CD4-positive, alpha-beta T cell (primary cell): ENCODE measurements around the gene ZBTB7A. TPM values are rescaled to one million over a fixed set of nuclear protein-coding genes. Genes with fewer than 3 reads are reported as not detected.
A peak's percentile ranks its signal among the peaks of the same experiment; 100 is the strongest.

Experiments
- ATAC-seq: fragments of 200-7000 bp; cut with Tn5 transposase; one replicate; pipeline ENCODE4 v1.10.0; 2022; ENCODE audit warnings: mild to moderate bottlenecking; ENCODE audit not compliant: poor library complexity
- CTCF ChIA-PET: fragments of 350-600 bp; sonication (Branson Sonifier 250); formaldehyde crosslinking; loops from one replicate; lab custom pipeline; 2021; ENCODE audit warnings: antibody characterized with exemption, inconsistent platforms; lab: Charles Lee
- POLR2A ChIA-PET: fragments of 350-600 bp; sonication (Branson Sonifier 250); formaldehyde crosslinking; loops from one replicate; lab custom pipeline; 2021; ENCODE audit warnings: antibody characterized with exemption, inconsistent platforms; lab: Charles Lee
- DNase-seq, 14 experiments: peaks; one replicate each; pipeline ENCODE4 v3.0.0-alpha.2; 2013 to 2020; ENCODE audit warnings: mixed read lengths in 2 of 14
- H3K27ac ChIP-seq, 2 donors: one replicate each; pipeline versions ENCODE4 v1.5.1 to v1.7.0; 2013; ENCODE audit warnings: low read length in 2 of 2, low read depth in 1 of 2, mild to moderate bottlenecking in 1 of 2
- H3K27me3 ChIP-seq, 2 experiments: 1 replicate in 1 of 2; 2 replicates in 1 of 2; pipeline versions ENCODE4 v1.6.1 to v1.7.0; 2013; ENCODE audit warnings: low read length in 2 of 2, control low read depth in 1 of 2, mild to moderate bottlenecking in 1 of 2, moderate library complexity in 1 of 2; ENCODE audit not compliant: insufficient read depth in 2 of 2, control insufficient read depth in 1 of 2
- H3K36me3 ChIP-seq: one replicate; pipeline ENCODE4 v1.6.1; 2013; ENCODE audit warnings: low read length, control low read depth; ENCODE audit not compliant: insufficient read depth
- H3K4me1 ChIP-seq: one replicate; pipeline ENCODE4 v1.6.1; 2013; ENCODE audit warnings: low read length, control low read depth; ENCODE audit not compliant: insufficient read depth
- H3K4me3 ChIP-seq: one replicate; pipeline ENCODE4 v1.5.1; 2013; ENCODE audit warnings: mild to moderate bottlenecking, low read length, moderate library complexity
- H3K9me3 ChIP-seq, 2 experiments: 1 replicate in 1 of 2; 2 replicates in 1 of 2; pipeline versions ENCODE4 v1.6.1 to v1.7.0; 2013; ENCODE audit warnings: low read length in 2 of 2, mild to moderate bottlenecking in 2 of 2, control low read depth in 1 of 2, moderate library complexity in 1 of 2; ENCODE audit not compliant: control insufficient read depth in 1 of 2, insufficient read depth in 1 of 2
- H3K27ac Mint-ChIP-seq: one replicate; pipeline ENCODE4 v1.8.0; 2020; ENCODE audit warnings: mixed read lengths
- H3K27me3 Mint-ChIP-seq: one replicate; pipeline ENCODE4 v1.8.0; 2021; ENCODE audit warnings: mixed read lengths
- H3K36me3 Mint-ChIP-seq: one replicate; pipeline ENCODE4 v1.8.0; 2021; ENCODE audit warnings: low read depth, mixed read lengths
- H3K4me1 Mint-ChIP-seq: one replicate; pipeline ENCODE4 v1.8.0; 2021; ENCODE audit warnings: low read depth, mixed read lengths
- H3K4me3 Mint-ChIP-seq: one replicate; pipeline ENCODE4 v1.8.0; 2020; ENCODE audit warnings: mild to moderate bottlenecking, mixed read lengths
- H3K9me3 Mint-ChIP-seq: one replicate; pipeline ENCODE4 v1.8.0; 2020; ENCODE audit warnings: mixed read lengths
- CTCF ChIP-seq: fragments of 200-600 bp; IDR thresholded peaks from one replicate; pipeline ENCODE4 v1.8.0; 2022; ENCODE audit warnings: antibody characterized with exemption, mild to moderate bottlenecking
- intact Hi-C, 2 experiments: fragments of 100-400 bp; cut with DNase I in 1 of 2; cut with micrococcal nuclease in 1 of 2; formaldehyde crosslinking; loops; one replicate each; pipeline versions ENCODE4 v1.15.1 to v1.9.0; 2023 to 2025; cut with DNase I, micrococcal nuclease
- total RNA-seq, 174 experiments: library from RNA in 2 of 174; stranded (reverse) in 2 of 174; gene quantifications; one replicate each; pipeline ENCODE4 v1.2.3 and lab custom pipeline; 2021 to 2026

Gene ZBTB7A
- total RNA-seq, 2 experiments from 2014 or later = 44.2 to 47.2 TPM

GRCh38 chr19:4103080-4103433 lies 36.4 kb upstream of the ZBTB7A start:
- H3K9me3 Mint-ChIP-seq = no peaks in the 10 kb centered on the region
- DNase-seq (peak in 1 of 14 experiments; percentile 13), ATAC-seq (no peak)
- H3K27ac Mint-ChIP-seq = no peak overlapping the region
- Histone ChIP-seq H3K4me1 (peaks cover 53% of the 10 kb centered on the region), H3K4me3 (no peak overlapping the region), H3K36me3 (peaks cover 48% of the 10 kb centered on the region), H3K9me3 (no peaks in the 10 kb centered on the region), H3K27ac (no peak overlapping the region), H3K27me3 (no peaks in the 10 kb centered on the region)
- ChIA-PET CTCF (no interaction called here), POLR2A (interaction anchor here (1.4 to 3.3 kb wide), 5 partner anchors 8 to 96 kb away, joined by 4 to 70 read pairs (median 9); partner anchors contain the start of genes PIAS4 and ZBTB7A)
- intact Hi-C loops = loop anchor here in 1 of 2 experiments (10.0 kb wide), 1 partner anchor 118 kb away; the partner anchor contains the start of gene EEF2
- no peaks in the 10 kb centered on the region for H3K27me3 Mint-ChIP-seq
- peaks cover 29% of the 10 kb centered on the region for H3K4me1 Mint-ChIP-seq
- no peak for TF ChIP-seq CTCF
- H3K36me3 Mint-ChIP-seq = peaks cover 28% of the 10 kb centered on the region
- no peak overlapping the region for H3K4me3 Mint-ChIP-seq

- Mint-ChIP-seq H3K36me3 (peaks cover 34% of the 10 kb centered on the region), H3K4me3 (no peak overlapping the region), H3K4me1 (peaks cover 25% of the 10 kb centered on the region), H3K27me3 (no peaks in the 10 kb centered on the region), H3K9me3 (no peaks in the 10 kb centered on the region), H3K27ac (no peak overlapping the region)
- no peak overlapping the region for H3K4me3 ChIP-seq
- POLR2A ChIA-PET = interaction anchor here (0.8 kb wide), 1 partner anchor 14 kb away, joined by 3 read pairs; no protein-coding TSS in a partner anchor
- peaks cover 49% of the 10 kb centered on the region for H3K4me1 ChIP-seq
- H3K9me3 ChIP-seq = no peaks in the 10 kb centered on the region
- H3K27me3 ChIP-seq = no peaks in the 10 kb centered on the region
- peaks cover 48% of the 10 kb centered on the region for H3K36me3 ChIP-seq
- ATAC-seq = no peak
- TF ChIP-seq CTCF = no peak
- intact Hi-C loops = loop anchor here in 1 of 2 experiments (10.0 kb wide), 1 partner anchor 118 kb away; the partner anchor contains the start of gene EEF2
- no peak overlapping the region for H3K27ac ChIP-seq
- CTCF ChIA-PET = no interaction called here
- DNase-seq = no peak
Observed at GRCh38 chr19:4102339-4103079, 35.8 kb upstream of the ZBTB7A start.

- no peak for DNase-seq
- ATAC-seq = no peak
- H3K27me3 ChIP-seq = no peaks in the 10 kb centered on the region
- TF ChIP-seq CTCF = no peak
- Mint-ChIP-seq H3K9me3 (no peaks in the 10 kb centered on the region), H3K4me1 (peaks cover 18% of the 10 kb centered on the region), H3K4me3 (no peak overlapping the region), H3K36me3 (peaks cover 38% of the 10 kb centered on the region), H3K27me3 (no peaks in the 10 kb centered on the region), H3K27ac (no peak overlapping the region)
- ChIA-PET POLR2A (no interaction called here), CTCF (no interaction called here)
- H3K36me3 ChIP-seq = peaks cover 44% of the 10 kb centered on the region
- H3K27ac ChIP-seq = no peak overlapping the region
- H3K9me3 ChIP-seq = no peaks in the 10 kb centered on the region
- no peak overlapping the region for H3K4me3 ChIP-seq
- H3K4me1 ChIP-seq = peaks cover 44% of the 10 kb centered on the region
- intact Hi-C loops = loop anchor here in 1 of 2 experiments (10.0 kb wide), 1 partner anchor 117 kb away; the partner anchor contains the start of gene EEF2
Observed at GRCh38 chr19:4101496-4101770, 34.7 kb upstream of the ZBTB7A start.
